Measurements from ENCODE around the gene SLC6A7. TPM values are rescaled to one million over a fixed set of nuclear protein-coding genes. Genes with fewer than 3 reads are reported as not detected.

Gene SLC6A7
- total RNA-seq, 1 donor from 2014 or later = 0.62 TPM

Other genes starting within 250 kb of the SLC6A7 start
- not detected for gene PDE6A, start 245.3 kb upstream of the SLC6A7 start, total RNA-seq
- 13.6 TPM for gene SLC26A2, start 229.3 kb upstream of the SLC6A7 start, total RNA-seq
- 5.1 TPM for gene TIGD6, start 189.4 kb upstream of the SLC6A7 start, total RNA-seq
- gene HMGXB3, start 189.3 kb upstream of the SLC6A7 start, total RNA-seq = 19.8 TPM
- 8.3 TPM for gene CSF1R, start 103.5 kb upstream of the SLC6A7 start, total RNA-seq
- gene PDGFRB, start 34.2 kb upstream of the SLC6A7 start, total RNA-seq = 13.7 TPM
- gene CDX1, start 23.3 kb upstream of the SLC6A7 start, total RNA-seq = not detected
- 14.0 TPM for gene CAMK2A, start 99.7 kb downstream of the SLC6A7 start, total RNA-seq
- 0.31 TPM for gene ARSI, start 112.8 kb downstream of the SLC6A7 start, total RNA-seq
- gene TCOF1, start 167.6 kb downstream of the SLC6A7 start, total RNA-seq = 13.6 TPM
- 4.1 TPM for gene CD74, start 222.8 kb downstream of the SLC6A7 start, total RNA-seq

Measured in occipital lobe (tissue), 1 donor.